C4-2B (cell line): Measurements from ENCODE around the gene TAS2R8.

Source experiments
- ZFX ChIP-seq: fragments of 450-650 bp; IDR thresholded peaks from 2 replicates; pipeline ENCODE4 v1.6.1; 2017
- TF ChIP-seq, protein P1 (sequence below): fragments of 450-650 bp; conservative IDR thresholded peaks from 2 replicates; pipeline ENCODE4 v1.5.1; 2017; ENCODE audit warnings: mild to moderate bottlenecking

DNA sequence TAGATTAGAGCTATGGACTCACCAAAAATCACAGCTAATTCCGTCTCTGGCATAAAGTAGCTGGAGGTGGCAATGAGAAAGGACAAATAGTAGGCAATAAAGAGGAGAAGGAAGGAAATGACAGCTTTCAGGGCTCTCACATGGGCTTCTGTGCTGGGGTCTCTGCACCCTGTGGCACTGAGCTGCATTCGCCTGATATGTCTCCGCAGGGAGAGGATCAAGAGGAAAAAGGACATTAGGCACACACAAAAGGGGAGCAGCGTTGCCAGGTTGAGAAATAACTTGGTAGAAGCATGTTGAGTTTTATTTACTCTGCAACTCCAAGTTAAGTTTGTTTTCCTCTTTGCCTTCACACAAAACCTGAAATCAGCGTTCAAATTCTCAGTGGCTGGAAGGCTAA lies 5.3 kb downstream of the TAS2R8 start:
- TF ChIP-seq, protein P1, sequence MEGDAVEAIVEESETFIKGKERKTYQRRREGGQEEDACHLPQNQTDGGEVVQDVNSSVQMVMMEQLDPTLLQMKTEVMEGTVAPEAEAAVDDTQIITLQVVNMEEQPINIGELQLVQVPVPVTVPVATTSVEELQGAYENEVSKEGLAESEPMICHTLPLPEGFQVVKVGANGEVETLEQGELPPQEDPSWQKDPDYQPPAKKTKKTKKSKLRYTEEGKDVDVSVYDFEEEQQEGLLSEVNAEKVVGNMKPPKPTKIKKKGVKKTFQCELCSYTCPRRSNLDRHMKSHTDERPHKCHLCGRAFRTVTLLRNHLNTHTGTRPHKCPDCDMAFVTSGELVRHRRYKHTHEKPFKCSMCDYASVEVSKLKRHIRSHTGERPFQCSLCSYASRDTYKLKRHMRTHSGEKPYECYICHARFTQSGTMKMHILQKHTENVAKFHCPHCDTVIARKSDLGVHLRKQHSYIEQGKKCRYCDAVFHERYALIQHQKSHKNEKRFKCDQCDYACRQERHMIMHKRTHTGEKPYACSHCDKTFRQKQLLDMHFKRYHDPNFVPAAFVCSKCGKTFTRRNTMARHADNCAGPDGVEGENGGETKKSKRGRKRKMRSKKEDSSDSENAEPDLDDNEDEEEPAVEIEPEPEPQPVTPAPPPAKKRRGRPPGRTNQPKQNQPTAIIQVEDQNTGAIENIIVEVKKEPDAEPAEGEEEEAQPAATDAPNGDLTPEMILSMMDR, result no peak
- no peak for TF ChIP-seq ZFX
